NCI-H1105 (cell line): Measurements from ENCODE around the gene GBA3.

Experiments
- DNase-seq: peaks from one replicate; lab custom pipeline; 2025; lab: John Stamatoyannopoulos, UW

GBA3 gene

DNA sequence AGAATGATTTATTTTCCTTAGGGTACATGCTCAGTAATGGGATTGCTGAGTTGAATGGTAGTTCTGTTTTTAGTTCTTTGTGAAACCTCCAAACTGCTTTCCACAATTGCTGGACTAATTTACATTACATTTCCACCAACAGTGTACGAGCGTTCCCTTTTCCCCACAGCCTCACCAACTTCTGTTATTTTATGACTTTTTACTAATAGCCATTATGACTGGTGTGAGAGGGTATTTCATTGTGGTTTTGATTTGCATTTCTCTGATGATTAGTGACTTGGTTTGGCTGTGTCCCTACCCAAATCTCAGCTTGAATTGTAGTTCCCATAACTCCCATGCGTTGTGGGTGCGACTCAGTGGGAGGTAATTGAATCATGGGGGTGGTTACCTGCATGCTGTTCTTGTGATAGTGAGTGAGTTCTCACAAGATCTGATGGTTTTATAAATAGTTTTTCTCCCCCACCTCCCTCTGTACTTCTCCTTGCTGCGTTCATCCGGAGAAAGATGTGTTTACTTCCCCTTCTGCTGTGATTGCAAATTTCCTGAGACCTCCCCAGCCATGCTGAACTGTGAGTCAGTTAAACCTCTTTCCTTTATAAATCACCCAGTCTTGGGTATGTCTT, 95.1 kb downstream of the GBA3 start:
- no peak for DNase-seq

DNA sequence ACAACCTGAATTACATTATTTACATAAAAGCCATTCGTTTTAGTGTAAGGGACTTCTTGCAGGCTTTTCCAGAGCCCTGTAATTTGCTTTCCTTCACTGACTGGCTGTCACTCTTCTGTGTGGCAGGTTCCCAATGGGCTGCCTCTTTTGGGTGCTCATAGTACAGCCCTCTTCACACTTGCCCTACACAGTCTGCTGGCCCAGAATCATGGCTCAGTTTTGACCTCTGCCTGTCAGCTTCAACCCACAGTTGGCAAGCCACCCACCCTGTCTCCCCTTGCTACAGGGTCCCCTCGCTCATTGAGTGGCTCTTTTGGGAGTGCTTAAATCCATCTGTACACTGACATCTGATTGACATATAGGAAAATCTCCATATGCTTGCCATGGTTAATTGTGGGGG, 97.9 kb downstream of the GBA3 start:
- no peak for DNase-seq

DNA sequence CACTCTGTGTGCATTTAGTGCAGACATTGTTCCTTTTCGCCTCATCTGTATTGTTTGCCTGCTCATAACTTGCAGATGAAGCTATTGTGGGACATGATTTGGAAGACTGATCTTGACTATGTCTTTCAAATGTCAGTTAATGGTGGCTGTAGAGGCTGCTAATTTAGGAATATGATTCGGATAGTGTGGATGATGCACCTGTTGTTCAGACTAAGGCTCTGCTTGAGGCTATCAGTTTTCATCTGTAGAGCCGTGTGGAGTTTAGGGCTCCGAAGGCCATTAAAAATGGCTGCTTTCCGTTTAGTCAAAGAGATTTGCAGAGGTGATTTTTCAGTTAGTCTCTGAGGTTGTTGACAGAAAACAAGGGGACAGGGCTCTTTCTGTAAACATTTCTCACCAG, 102.0 kb downstream of the GBA3 start:
- DNase-seq: peak; percentile 8

DNA sequence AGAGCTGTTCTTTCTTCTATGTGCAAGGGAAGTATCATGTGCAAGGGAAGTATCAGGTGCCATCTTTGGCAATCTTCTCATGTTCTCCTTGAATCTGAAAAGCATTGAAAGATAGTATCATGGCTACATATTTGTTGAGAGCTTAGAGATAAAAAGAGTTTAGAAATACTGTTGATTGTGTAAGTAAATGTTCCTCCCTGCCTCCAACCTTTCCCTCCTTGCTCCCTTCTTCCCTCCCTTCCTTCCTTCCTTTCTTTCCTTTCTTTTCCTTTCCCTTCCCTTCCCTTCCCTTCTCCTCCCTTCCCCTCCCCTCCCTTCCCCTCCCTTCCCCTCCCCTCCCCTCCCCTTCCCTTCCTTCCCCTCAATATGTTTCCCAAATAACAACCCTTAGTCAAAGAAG, 108.7 kb downstream of the GBA3 start:
- no peak for DNase-seq

DNA sequence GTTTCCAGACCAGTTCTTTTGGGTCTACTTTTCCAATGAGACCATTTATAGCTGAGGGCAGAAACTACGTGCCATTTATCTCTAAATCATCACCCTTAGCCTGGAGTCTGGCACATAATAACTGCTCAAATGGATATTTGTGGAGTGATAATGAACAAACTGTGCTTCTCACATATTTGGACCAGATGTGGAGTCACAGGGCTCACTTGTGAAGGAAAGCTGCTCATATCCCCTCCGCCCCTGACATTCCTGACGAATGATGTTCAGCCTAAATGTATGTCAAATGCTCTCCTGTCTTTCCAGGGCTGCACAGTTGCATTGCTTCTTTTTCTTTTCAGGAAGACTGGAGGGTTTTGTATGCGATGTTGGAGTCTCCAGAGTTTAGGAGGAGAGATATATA, 110.1 kb downstream of the GBA3 start:
- DNase-seq: no peak

DNA sequence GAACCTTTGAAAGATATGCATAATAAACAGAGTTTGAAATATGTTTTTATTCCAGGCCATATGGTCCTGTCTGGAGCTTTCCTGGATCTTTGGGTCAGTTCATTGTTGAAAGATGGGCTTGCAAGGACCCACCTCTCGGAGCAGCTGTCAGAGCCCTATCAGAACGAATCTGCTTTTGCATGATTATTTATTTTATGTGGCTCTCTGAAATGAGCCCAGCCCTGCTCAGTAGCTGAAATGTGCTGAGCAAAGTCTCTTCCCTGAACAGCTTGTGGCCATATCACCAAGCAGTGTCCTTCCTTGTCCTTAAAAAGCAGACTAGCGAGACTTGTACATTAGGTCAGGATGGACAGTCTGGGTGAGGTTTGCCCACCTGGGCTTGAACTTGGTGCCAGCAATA, 110.8 kb downstream of the GBA3 start:
- DNase-seq: peak; percentile 41

DNA sequence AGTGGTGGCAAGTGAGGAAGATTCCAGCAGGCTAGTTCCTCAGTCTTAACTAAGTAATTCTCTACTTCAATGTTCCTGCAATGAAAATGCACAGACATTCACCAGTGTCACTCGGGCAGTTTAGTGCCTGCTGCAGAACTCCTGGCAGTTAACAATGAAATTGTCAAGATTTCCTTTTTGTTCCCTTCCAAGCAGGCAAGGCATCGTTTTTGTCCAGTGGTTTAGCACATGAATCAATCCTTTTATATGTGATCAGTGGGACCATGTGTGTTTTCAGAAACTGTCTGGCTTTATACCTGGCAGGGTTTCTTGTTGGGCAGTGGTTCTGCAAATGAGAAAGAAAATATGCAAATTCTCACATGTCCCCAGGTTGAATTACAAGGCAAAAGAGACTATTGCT, 122.2 kb downstream of the GBA3 start:
- DNase-seq: no peak

DNA sequence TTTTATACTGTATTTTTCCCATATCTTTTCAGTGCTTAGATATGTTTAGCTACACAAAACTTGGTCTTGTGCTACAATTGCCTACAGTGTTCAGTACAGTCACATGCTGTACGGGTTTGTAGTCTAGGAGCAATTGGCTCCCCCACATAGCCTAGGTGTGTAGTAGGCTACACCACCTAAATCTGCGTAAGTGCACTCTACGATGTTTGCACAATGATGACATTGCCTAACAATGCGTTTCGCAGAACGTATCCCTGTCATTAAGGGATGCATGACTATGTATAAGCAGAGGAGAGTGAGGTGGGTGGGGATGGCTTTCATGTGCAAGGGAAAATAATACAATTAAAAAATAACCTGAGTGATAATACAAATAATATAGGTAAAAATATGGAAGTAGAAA, 131.4 kb downstream of the GBA3 start:
- DNase-seq: peak; percentile 31

DNA sequence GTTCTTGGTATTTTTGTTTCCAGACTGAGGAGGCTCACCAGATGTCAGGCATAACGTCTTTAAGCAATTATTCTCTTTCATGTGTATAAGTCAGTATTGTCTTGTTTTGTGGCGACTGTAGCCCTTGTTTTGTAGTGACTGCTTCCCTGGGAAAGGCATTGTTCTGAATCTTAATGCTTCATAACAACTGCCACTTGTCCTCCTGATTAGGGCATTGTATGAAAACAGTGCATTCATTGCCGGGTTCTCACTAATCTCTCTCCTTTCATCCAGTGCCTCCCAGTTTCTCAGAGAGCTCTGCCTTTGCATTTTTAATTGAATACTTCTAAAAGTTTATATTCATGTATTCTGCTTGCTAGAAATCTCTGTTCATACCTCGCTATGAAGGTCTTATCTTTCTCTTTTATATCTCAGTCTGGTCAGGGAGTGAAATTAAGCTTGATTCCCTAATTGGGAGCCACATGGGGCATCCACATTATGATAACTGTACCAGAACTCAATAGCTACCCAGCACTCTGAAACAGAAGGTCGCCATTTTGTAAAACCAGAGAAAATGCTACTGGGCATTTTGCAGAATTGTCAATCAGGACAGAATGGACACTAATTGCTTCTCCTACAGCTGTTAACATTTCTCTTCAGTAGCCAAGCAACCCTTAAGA, 149.8 kb downstream of the GBA3 start:
- DNase-seq: peak; percentile 35

DNA sequence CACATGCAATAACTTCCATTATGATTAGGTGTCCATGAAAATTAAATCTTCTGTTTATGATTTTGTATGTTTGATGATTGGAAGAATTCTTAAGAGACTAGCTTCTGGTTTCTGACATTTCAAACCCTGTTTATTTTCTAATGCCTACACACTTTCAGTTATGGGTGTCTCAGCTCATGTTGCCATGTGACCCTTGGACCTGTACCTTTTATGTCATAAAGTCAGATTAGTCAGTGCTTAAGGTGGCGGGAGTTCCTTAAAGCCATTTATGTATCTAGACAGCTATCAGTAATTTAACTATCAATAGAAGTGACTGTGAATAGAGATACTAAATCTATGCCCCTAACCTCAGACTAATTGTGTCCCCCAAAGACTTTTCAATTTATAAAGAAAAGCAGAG, 155.6 kb downstream of the GBA3 start:
- DNase-seq: no peak

DNA sequence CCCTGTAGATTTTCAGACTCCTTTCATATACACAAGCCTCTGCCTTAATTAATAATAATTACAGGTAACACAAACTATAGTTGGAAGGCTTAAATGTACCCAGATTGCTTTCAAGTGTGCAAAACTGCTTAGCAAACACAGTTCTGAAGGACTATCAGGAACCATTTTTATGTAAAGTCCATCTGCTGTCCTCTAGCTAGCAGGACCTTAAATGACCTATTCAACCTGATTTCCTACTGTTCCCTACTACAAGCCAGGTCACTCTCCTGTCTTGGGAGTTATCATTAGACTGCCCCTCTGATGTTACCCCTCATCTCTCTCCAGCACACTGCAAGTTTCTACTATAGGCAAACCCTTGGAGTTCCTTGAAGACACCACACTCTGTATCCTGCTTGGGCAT, 157.3 kb downstream of the GBA3 start:
- DNase-seq: no peak

DNA sequence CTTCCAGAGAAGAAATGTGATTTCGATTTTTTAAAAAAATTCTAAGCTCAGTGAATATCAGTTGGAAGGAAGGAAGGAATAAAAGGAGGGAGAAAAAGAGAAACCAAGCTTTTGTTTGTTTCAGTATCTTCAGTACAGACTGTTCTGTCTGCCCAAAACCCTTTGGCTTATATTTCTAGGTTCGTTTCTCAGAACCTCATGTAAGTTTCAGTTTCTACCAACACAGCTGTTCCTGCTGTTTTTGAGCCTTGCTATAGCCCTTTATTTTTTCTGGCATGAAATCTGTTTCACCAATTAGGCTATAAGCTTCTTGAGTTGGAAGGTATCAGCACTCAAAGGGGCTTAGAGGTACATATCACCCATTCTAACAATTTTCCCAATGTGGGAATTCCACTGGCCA, 157.9 kb downstream of the GBA3 start:
- peak; percentile 10 for DNase-seq

DNA sequence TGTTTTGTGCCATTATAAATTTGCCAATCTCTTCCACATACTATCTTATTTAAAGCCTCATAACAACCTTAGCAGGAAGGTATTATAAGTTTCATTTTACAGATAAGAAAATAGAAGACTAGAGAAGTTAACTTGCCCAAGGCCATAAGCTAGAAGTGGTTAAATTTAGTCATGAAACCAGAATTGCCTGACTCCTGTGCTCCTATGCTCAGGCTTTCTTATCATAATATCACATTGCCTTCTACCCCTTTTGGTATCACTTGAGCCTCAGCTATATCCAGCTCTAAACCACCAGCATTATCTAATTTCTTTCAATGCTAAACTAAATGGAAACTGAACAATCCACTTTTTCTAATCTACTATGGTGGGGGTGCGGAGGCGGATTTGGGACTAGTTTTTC, 164.7 kb downstream of the GBA3 start:
- no peak for DNase-seq

DNA sequence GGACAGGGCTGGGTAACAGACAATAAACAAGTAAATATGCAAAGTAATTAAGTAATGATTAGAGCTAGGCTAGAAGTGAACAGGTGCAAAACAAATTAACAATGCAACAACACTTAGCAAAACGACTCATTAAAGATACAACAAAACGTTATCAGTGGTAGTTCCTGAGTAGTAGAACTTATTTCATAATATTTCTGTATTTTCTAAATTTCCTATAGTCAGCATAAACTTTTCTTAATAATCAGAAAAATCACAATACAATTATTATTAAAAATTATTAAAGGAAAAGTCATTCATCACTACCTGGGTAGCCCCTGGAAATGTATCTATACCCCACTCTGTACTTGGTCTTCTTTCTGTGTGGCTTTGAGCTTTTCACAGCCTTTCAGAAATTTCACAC, 166.6 kb downstream of the GBA3 start:
- DNase-seq: no peak
